GM12878 (cell line): Measurements from ENCODE around the gene RND1. TPM values are rescaled to one million over a fixed set of nuclear protein-coding genes. Genes with fewer than 3 reads are reported as not detected.
A peak's percentile ranks its signal among the peaks of the same experiment; 100 is the strongest.

ENCODE experiments used
- ATAC-seq: fragments of 200-7000 bp; cut with Tn5 transposase; 3 replicates; pipeline ENCODE4 v1.9.1; 2020; ENCODE audit warnings: mild to moderate bottlenecking, moderate library complexity
- BruUV-seq: library from RNA; stranded (reverse); fragments of 400-500 nt; replicated peaks from 2 replicates; lab custom pipeline; 2021; lab: Mats Ljungman, UMichigan
- CTCF ChIA-PET: fragments of 300-600 bp; sonication (Branson Sonifier 250); formaldehyde crosslinking; extraction: SDS; loops from one replicate; lab custom pipeline; 2021; ENCODE audit warnings: inconsistent platforms; lab: Yijun Ruan, JAX
- POLR2A ChIA-PET: fragments of 350-600 bp; formaldehyde crosslinking; extraction: SDS; loops from one replicate; lab custom pipeline; 2021; ENCODE audit warnings: inconsistent platforms; lab: Charles Lee
- RAD21 ChIA-PET: fragments of 300-600 bp; sonication (Branson Sonifier 250); formaldehyde crosslinking; loops from one replicate; lab custom pipeline; 2023; ENCODE audit warnings: antibody characterized with exemption; ENCODE audit not compliant: unreplicated experiment; lab: Charles Lee
- SMC1A ChIA-PET: fragments of 300-600 bp; sonication (Branson Sonifier 250); formaldehyde crosslinking; loops from one replicate; lab custom pipeline; 2023; ENCODE audit not compliant: unreplicated experiment, uncharacterized antibody; lab: Charles Lee
- DNase-seq: peaks from one replicate; pipeline ENCODE4 v3.0.0-alpha.2; 2011; ENCODE audit warnings: low read depth, low spot score
- FAIRE-seq: peaks from 3 replicates; lab custom pipeline; 2011; peaks lifted over from hg19 to GRCh38; lab: Jason Lieb, UNC
- H2AFZ ChIP-seq: 2 replicates; pipeline ENCODE4 v1.6.0; 2011; ENCODE audit warnings: low read depth, low read length, control low read depth; ENCODE audit not compliant: control insufficient read depth
- H3K27ac ChIP-seq: 2 replicates; pipeline ENCODE4 v1.5.1; 2011; ENCODE audit warnings: control low read depth; ENCODE audit not compliant: control insufficient read depth, insufficient read depth
- H3K27me3 ChIP-seq, 2 experiments: replicated peaks in 1 of 2; 2 replicates each; pipeline versions ENCODE4 v1.6.0 to v1.6.1; 2011; ENCODE audit warnings: low read length in 1 of 2; ENCODE audit not compliant: control insufficient read depth in 2 of 2, insufficient read depth in 2 of 2
- H3K36me3 ChIP-seq, 2 experiments: 2 replicates each; pipeline ENCODE4 v1.5.1; 2011; ENCODE audit warnings: low read length in 1 of 2; ENCODE audit not compliant: control insufficient read depth in 2 of 2, insufficient read depth in 2 of 2
- H3K4me1 ChIP-seq: 2 replicates; pipeline ENCODE4 v1.6.1; 2011; ENCODE audit warnings: mild to moderate bottlenecking, low read length, moderate library complexity, mixed read lengths; ENCODE audit not compliant: control insufficient read depth, insufficient read depth
- H3K4me2 ChIP-seq: 2 replicates; pipeline ENCODE4 v1.6.0; 2011; ENCODE audit warnings: control low read depth; ENCODE audit not compliant: control insufficient read depth, insufficient read depth
- H3K4me3 ChIP-seq: fragments of 200-600 bp; sonication (generic); 2 replicates; pipeline ENCODE4 v1.5.1; 2016
- H3K79me2 ChIP-seq: 2 replicates; pipeline ENCODE4 v1.6.0; 2011; ENCODE audit warnings: low read length; ENCODE audit not compliant: control insufficient read depth, insufficient read depth
- H3K9ac ChIP-seq: 2 replicates; pipeline ENCODE4 v1.8.0; 2011; ENCODE audit warnings: low read length, control low read depth, mixed read lengths; ENCODE audit not compliant: control insufficient read depth, insufficient read depth
- H3K9me3 ChIP-seq: replicated peaks from 3 replicates; pipeline ENCODE4 v1.5.1; 2011; ENCODE audit warnings: mild to moderate bottlenecking, low read length; ENCODE audit not compliant: control insufficient read depth, insufficient read depth
- H4K20me1 ChIP-seq: 2 replicates; pipeline ENCODE4 v1.6.0; 2011; ENCODE audit not compliant: control insufficient read depth, insufficient read depth
- BRCA1 ChIP-seq: IDR thresholded peaks from 2 replicates; pipeline ENCODE4 v1.6.1; 2011; ENCODE audit warnings: low read depth, low read length, improper control_type of control experiment
- CEBPB ChIP-seq, 2 experiments: fragments of 150-350 bp in 1 of 2; IDR thresholded peaks; 2 replicates each; pipeline ENCODE4 v1.6.1; 2012 to 2014; ENCODE audit warnings: low read depth in 2 of 2, low read length in 2 of 2, borderline replicate concordance in 1 of 2, inconsistent platforms in 1 of 2
- EGR1 ChIP-seq, 2 experiments: IDR thresholded peaks; 1 replicate in 1 of 2; 2 replicates in 1 of 2; pipeline ENCODE4 v1.6.1; 2011 to 2012; ENCODE audit warnings: low read depth in 2 of 2, low read length in 2 of 2, borderline replicate concordance in 1 of 2, mild to moderate bottlenecking in 1 of 2, moderate library complexity in 1 of 2
- FOXM1 ChIP-seq: IDR thresholded peaks from 2 replicates; pipeline ENCODE4 v1.6.1; 2012; ENCODE audit warnings: low read depth, mild to moderate bottlenecking, inconsistent platforms, low read length, moderate library complexity
- GATAD2B ChIP-seq: fragments of 450-650 bp; conservative IDR thresholded peaks from 2 replicates; pipeline ENCODE4 v1.6.1; 2017; ENCODE audit warnings: low read depth, mild to moderate bottlenecking, moderate library complexity
- HDAC6 ChIP-seq: fragments of 200-600 bp; sonication (generic); IDR thresholded peaks from one replicate; pipeline ENCODE4 v1.8.0; 2017; ENCODE audit warnings: antibody characterized with exemption; ENCODE audit not compliant: unreplicated experiment
- HDGF ChIP-seq: fragments of 450-650 bp; IDR thresholded peaks from 2 replicates; pipeline ENCODE4 v1.6.1; 2016; ENCODE audit warnings: antibody characterized with exemption
- IKZF1 ChIP-seq: fragments of 450-650 bp; conservative IDR thresholded peaks from 2 replicates; pipeline ENCODE4 v1.6.1; 2017; ENCODE audit warnings: antibody characterized with exemption, mild to moderate bottlenecking
- IKZF2 ChIP-seq, 2 experiments: fragments of 450-650 bp; IDR thresholded peaks; 2 replicates each; pipeline ENCODE4 v1.6.1; 2017; ENCODE audit warnings: mild to moderate bottlenecking in 2 of 2, moderate library complexity in 2 of 2
- JUNB ChIP-seq: IDR thresholded peaks from 2 replicates; pipeline ENCODE4 v1.6.1; 2016; ENCODE audit warnings: antibody characterized with exemption, mild to moderate bottlenecking
- MXI1 ChIP-seq: fragments of 150-350 bp; IDR thresholded peaks from 2 replicates; pipeline ENCODE4 v1.6.1; 2011; ENCODE audit warnings: low read depth, mild to moderate bottlenecking, inconsistent platforms, low read length, improper control_type of control experiment
- NBN ChIP-seq: fragments of 450-650 bp; IDR thresholded peaks from 2 replicates; pipeline ENCODE4 v1.6.1; 2016
- NFXL1 ChIP-seq: fragments of 450-650 bp; IDR thresholded peaks from 2 replicates; pipeline ENCODE4 v1.6.1; 2017; ENCODE audit warnings: antibody characterized with exemption, mild to moderate bottlenecking, borderline replicate concordance
- POLR2AphosphoS2 ChIP-seq: IDR thresholded peaks from 2 replicates; pipeline ENCODE4 v1.6.1; 2011; ENCODE audit warnings: low read depth, mild to moderate bottlenecking, low read length, improper control_type of control experiment, moderate library complexity
- RELB ChIP-seq: fragments of 450-650 bp; IDR thresholded peaks from 2 replicates; pipeline ENCODE4 v1.6.1; 2017; ENCODE audit warnings: low read depth, mild to moderate bottlenecking, moderate library complexity
- TARDBP ChIP-seq: IDR thresholded peaks from 2 replicates; pipeline ENCODE4 v1.6.1; 2016; ENCODE audit warnings: borderline replicate concordance
- ZNF384 ChIP-seq: IDR thresholded peaks from 2 replicates; pipeline ENCODE4 v1.6.1; 2012; ENCODE audit warnings: low read depth, mild to moderate bottlenecking, low read length, improper control_type of control experiment, borderline replicate concordance
- WGBS: methylation state at CpG from one replicate; pipeline ENCODE4 v1.1.6; 2016; ENCODE audit warnings: low lambda C conversion rate; ENCODE audit not compliant: insufficient replicate concordance, insufficient coverage; ENCODE audit errors: missing lambda C conversion rate; 5-methylcytosine and 5-hydroxymethylcytosine counted together
- in situ Hi-C: fragments of 300-500 bp; cut with MboI; formaldehyde crosslinking; loops from 9 replicates; pipeline ENCODE4 v1.14.3; 2018; ENCODE audit warnings: mixed read lengths
- intact Hi-C: fragments of 100-400 bp; cut with micrococcal nuclease; formaldehyde crosslinking; loops from one replicate; pipeline ENCODE4 v1.14.2; 2022; ENCODE audit not compliant: unreplicated experiment
- polyA plus RNA-seq, 11 experiments: library from polyadenylated mRNA; depleted of rRNA in 4 of 11; unstranded in 6 of 11; stranded (reverse) in 5 of 11; fragments of >200 nt; fragmentation: Nextera tagmentation in 4 of 11; fragmentation: Illumina TruSeq in 1 of 11; extraction: Ambion mirVana in 4 of 11; extraction: Trizol in 1 of 11; gene quantifications; 1 replicate in 1 of 11; 2 replicates in 10 of 11; pipeline versions ENCODE4 v1.2.1 to v1.2.3, GENCODE V29; 2011 to 2016; ENCODE audit warnings: inconsistent platforms in 2 of 11, missing spikeins in 2 of 11, low read depth in 1 of 11
- total RNA-seq, 4 experiments: library from RNA; depleted of rRNA in 3 of 4; stranded (reverse); fragments of >200 nt in 3 of 4; fragmentation: Illumina TruSeq in 1 of 4; extraction: Trizol in 1 of 4; gene quantifications; 2 replicates each; pipeline versions ENCODE4 v1.2.1 to v1.2.3, GENCODE V29; 2013 to 2021
- TF ChIP-seq, protein P1 (sequence below): fragments of 450-650 bp; IDR thresholded peaks from 2 replicates; pipeline ENCODE4 v1.6.1; 2016; ENCODE audit warnings: mild to moderate bottlenecking
- TF ChIP-seq, protein P2 (sequence below): fragments of 450-650 bp; IDR thresholded peaks from 2 replicates; pipeline ENCODE4 v1.6.1; 2017; ENCODE audit warnings: mild to moderate bottlenecking

The RND1 gene
- total and polyA plus RNA-seq, 10 of the 15 experiments (the other 5 are each of a cell fraction or from before 2014, with no cell fraction given): 0.24 to 5.1 (median 1.5) TPM

GRCh38 chr12:48817873-48818830 is 47.5 kb downstream of the RND1 start, which contains the start of gene CACNB3:
TSS of gene CACNB3 (plus strand) at chr12:48818496. CDS start at chr12:48818930, 434 bp downstream.
- TF ChIP-seq JUNB: no peak
- no peak for TF ChIP-seq MXI1
- no peak for TF ChIP-seq ZNF384
- peak; percentile 24; the same call in 1 of the 2 replicates for TF ChIP-seq NFXL1
- no peak for TF ChIP-seq FOXM1
- TF ChIP-seq HDAC6: no peak
- TF ChIP-seq POLR2AphosphoS2: no peak
- TF ChIP-seq TARDBP: no peak
- TF ChIP-seq, protein P1, sequence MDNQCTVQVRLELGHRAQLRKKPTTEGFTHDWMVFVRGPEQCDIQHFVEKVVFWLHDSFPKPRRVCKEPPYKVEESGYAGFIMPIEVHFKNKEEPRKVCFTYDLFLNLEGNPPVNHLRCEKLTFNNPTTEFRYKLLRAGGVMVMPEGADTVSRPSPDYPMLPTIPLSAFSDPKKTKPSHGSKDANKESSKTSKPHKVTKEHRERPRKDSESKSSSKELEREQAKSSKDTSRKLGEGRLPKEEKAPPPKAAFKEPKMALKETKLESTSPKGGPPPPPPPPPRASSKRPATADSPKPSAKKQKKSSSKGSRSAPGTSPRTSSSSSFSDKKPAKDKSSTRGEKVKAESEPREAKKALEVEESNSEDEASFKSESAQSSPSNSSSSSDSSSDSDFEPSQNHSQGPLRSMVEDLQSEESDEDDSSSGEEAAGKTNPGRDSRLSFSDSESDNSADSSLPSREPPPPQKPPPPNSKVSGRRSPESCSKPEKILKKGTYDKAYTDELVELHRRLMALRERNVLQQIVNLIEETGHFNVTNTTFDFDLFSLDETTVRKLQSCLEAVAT: peak; percentile 60; the same call in 1 of the 2 replicates
- TF ChIP-seq, protein P2, sequence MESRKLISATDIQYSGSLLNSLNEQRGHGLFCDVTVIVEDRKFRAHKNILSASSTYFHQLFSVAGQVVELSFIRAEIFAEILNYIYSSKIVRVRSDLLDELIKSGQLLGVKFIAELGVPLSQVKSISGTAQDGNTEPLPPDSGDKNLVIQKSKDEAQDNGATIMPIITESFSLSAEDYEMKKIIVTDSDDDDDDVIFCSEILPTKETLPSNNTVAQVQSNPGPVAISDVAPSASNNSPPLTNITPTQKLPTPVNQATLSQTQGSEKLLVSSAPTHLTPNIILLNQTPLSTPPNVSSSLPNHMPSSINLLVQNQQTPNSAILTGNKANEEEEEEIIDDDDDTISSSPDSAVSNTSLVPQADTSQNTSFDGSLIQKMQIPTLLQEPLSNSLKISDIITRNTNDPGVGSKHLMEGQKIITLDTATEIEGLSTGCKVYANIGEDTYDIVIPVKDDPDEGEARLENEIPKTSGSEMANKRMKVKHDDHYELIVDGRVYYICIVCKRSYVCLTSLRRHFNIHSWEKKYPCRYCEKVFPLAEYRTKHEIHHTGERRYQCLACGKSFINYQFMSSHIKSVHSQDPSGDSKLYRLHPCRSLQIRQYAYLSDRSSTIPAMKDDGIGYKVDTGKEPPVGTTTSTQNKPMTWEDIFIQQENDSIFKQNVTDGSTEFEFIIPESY: no peak
- TF ChIP-seq NBN: peak; percentile 49; the same call in 1 of the 2 replicates
- 0 out of 2 replicates have a peak, but pooled peaks have one; percentile 26 for TF ChIP-seq GATAD2B
- peak; percentile 29 to 43; a peak in 2 of 4 replicates for TF ChIP-seq IKZF2 (IDR thresholded peaks at IDR 0.05)
- no peak for TF ChIP-seq CEBPB (IDR thresholded peaks at IDR 0.05; ENCODE audit: borderline replicate concordance in 1 of 2, low read depth in 2 of 2, low read length in 2 of 2)
- TF ChIP-seq IKZF1: peak; percentile 46
- TF ChIP-seq HDGF: peak; percentile 80
- TF ChIP-seq BRCA1: no peak
- TF ChIP-seq RELB: 0 out of 2 replicates have a peak, but pooled peaks have one; percentile 30
- TF ChIP-seq EGR1 (IDR thresholded peaks at IDR 0.05; ENCODE audit: borderline replicate concordance in 1 of 2, low read depth in 2 of 2, low read length in 2 of 2): peak in 1 of 2 experiments; percentile 86; a peak in 2 of 3 replicates
- H3K36me3 ChIP-seq: no peaks in the 10 kb centered on the region
- no peak for DNase-seq
- H3K9me3 ChIP-seq: no peaks in the 10 kb centered on the region
- H3K4me1 ChIP-seq: peaks cover 7% of the 10 kb centered on the region
- peak within 1 kb of the TSS; percentile 65 for H3K4me3 ChIP-seq
- peak; percentile 52 for ATAC-seq
- peak within 1 kb of the TSS; percentile 94 for H3K4me2 ChIP-seq
- H4K20me1 ChIP-seq: no peaks in the 10 kb centered on the region
- H3K9ac ChIP-seq: no peak within 1 kb of the TSS; the same call in 1 of the 2 replicates
- RAD21 ChIA-PET: no interaction called here
- peak within 1 kb of the TSS; percentile 78 for H2AFZ ChIP-seq
- WGBS: 11% methylated on average over 10 of the region's 79 CpGs
- peaks cover 3% of the 10 kb centered on the region in 2 experiments; a peak in 3 of 4 replicates for H3K27me3 ChIP-seq
- no peaks in the 10 kb centered on the region for H3K79me2 ChIP-seq
- CTCF ChIA-PET: interaction anchor here (0.5 to 5.7 kb wide), 8 partner anchors 11 to 270 kb away, joined by 3 to 58 read pairs (median 6); partner anchors contain the start of genes DDX23 and FKBP11
- in situ Hi-C loops: no loop called here
- intact Hi-C loops: no loop called here
- SMC1A ChIA-PET: no interaction called here
- no peak for FAIRE-seq
- POLR2A ChIA-PET: no interaction called here
- H3K27ac ChIP-seq: no peak within 1 kb of the TSS
- no TSS peak for BruUV-seq
